ENCODE results near the gene PTPRE. TPM values are rescaled to one million over a fixed set of nuclear protein-coding genes. Genes with fewer than 3 reads are reported as not detected.

The PTPRE gene
- total RNA-seq, 1 experiment from 2014 or later = 12.3 TPM

GRCh38 chr10:128068398-128069285 is 161.7 kb downstream of the PTPRE start:
- DNase-seq (ENCODE audit: low read depth, low spot score) = no peak
- Histone ChIP-seq H3K36me3 (ENCODE audit: control insufficient read depth in 1 of 2, insufficient read depth in 2 of 2, low read length in 2 of 2) (no peaks in the 10 kb centered on the region; a peak in 1 of 4 replicates), H3K27me3 (ENCODE audit: insufficient read depth, low read length) (no peaks in the 10 kb centered on the region), H3K4me2 (ENCODE audit: low read length) (no peak overlapping the region), H3K4me1 (ENCODE audit: control insufficient read depth in 1 of 2, insufficient read depth in 2 of 2, low read length in 2 of 2) (peaks cover 0 to 6% of the 10 kb centered on the region in 2 experiments; a peak in 1 of 4 replicates), H3K9ac (ENCODE audit: low read length) (no peak overlapping the region), H3K4me3 (replicated peaks in 1 of 2; ENCODE audit: low read depth in 1 of 2, low read length in 2 of 2) (no peak overlapping the region), H2AFZ (ENCODE audit: low read depth, low read length, poor library complexity, severe bottlenecking) (no peak overlapping the region), H4K20me1 (ENCODE audit: insufficient read depth) (no peaks in the 10 kb centered on the region), H3K27ac (ENCODE audit: low read depth, low read length) (no peak overlapping the region), H3K9me3 (ENCODE audit: control insufficient read depth in 1 of 2, insufficient read depth in 1 of 2, low read depth in 1 of 2, low read length in 2 of 2) (no peaks in the 10 kb centered on the region), H3K9me2 (ENCODE audit: insufficient read depth) (no peaks in the 10 kb centered on the region), H3K79me2 (ENCODE audit: insufficient read depth, low read length) (no peaks in the 10 kb centered on the region)
- POLR2A ChIA-PET = interaction anchor here (1.3 kb wide), 1 partner anchor 162 kb away, joined by 5 read pairs; the partner anchor contains the start of gene PTPRE
- intact Hi-C loops (cut with micrococcal nuclease) = loop anchor here (1.0 to 5.0 kb wide), 6 partner anchors 33 to 576 kb away; no protein-coding TSS in a partner anchor
- ATAC-seq = no peak
- RAD21 ChIA-PET (ENCODE audit: low non-redundant PET in 1 of 2, low total read pairs in 2 of 2, uncharacterized antibody in 2 of 2, unreplicated experiment in 2 of 2) = interaction anchor here (0.6 to 1.6 kb wide), 12 partner anchors 21 to 215 kb away, joined by 3 to 11 read pairs (median 4); partner anchors contain the start of gene PTPRE (in 2 of the 2)
- no peak for TF ChIP-seq FOSL1 (IDR thresholded peaks at IDR 0.05; ENCODE audit: low read depth)
- no peak for TF ChIP-seq CBX3 (IDR thresholded peaks at IDR 0.05; ENCODE audit: low read depth)
- no peak for TF ChIP-seq SRF (IDR thresholded peaks at IDR 0.05; ENCODE audit: low read depth)
- no peak for TF ChIP-seq CTCF (IDR thresholded peaks at IDR 0.05 in 2 of 3, conservative IDR thresholded peaks at IDR 0.05 in 1 of 3; ENCODE audit: borderline replicate concordance in 1 of 3, insufficient read depth in 1 of 3, low read depth in 2 of 3, low read length in 2 of 3)
- no peak for TF ChIP-seq RAD21 (IDR thresholded peaks at IDR 0.05; ENCODE audit: low read depth)
- no peak for TF ChIP-seq POLR2A (IDR thresholded peaks at IDR 0.05; ENCODE audit: borderline replicate concordance, extremely low read depth, insufficient read depth, insufficient read length)
- TF ChIP-seq ZFX (IDR thresholded peaks at IDR 0.05) = no peak
- CTCF ChIA-PET = interaction anchor here (0.7 to 3.3 kb wide), 30 partner anchors 10 to 576 kb away, joined by 3 to 47 read pairs (median 4); partner anchors contain the start of gene PTPRE
- BruUV-seq (replicated peaks) = no TSS peak

All from HCT116 (cell line).